ENCODE results near the gene SAMMSON. TPM values are rescaled to one million over a fixed set of nuclear protein-coding genes. Genes with fewer than 3 reads are reported as not detected.

Gene SAMMSON
- total and polyA plus RNA-seq, 4 donors: 0.12 TPM; not detected in 3

DNA sequence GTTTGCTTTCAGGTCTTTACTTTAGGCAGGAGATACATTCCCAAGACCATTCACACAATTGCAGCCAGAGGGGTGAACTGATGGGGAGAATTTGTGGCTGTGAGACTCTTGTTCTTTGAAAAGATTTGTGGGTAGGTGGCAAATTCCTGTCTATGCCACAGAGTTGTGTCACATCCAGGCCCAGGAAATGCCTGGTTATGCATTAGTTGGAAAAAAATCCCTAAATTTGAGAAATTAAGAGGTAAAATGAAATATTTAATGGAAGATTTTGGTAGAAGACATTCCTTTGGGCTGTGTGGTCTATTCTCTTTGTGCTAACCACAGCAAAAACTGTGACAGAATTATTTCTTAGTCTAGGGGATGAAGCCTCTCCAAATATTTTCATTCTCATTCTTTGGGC, 28.8 kb downstream of the SAMMSON start:
- H3K9ac ChIP-seq (ENCODE audit: insufficient read depth in 1 of 2, low read length in 2 of 2): no peak overlapping the region
- no peak overlapping the region for H3K27ac ChIP-seq (ENCODE audit: low read depth in 1 of 2, low read length in 1 of 2)
- H3K4me3 ChIP-seq: no peak overlapping the region
- H3K4me1 ChIP-seq (ENCODE audit: control insufficient read depth in 5 of 5, insufficient read depth in 5 of 5, low read length in 5 of 5): no peaks in the 10 kb centered on the region
- no peaks in the 10 kb centered on the region for H3K27me3 ChIP-seq (ENCODE audit: control insufficient read depth in 3 of 3, insufficient read depth in 3 of 3, low read length in 2 of 3)
- no peaks in the 10 kb centered on the region for H3K36me3 ChIP-seq (ENCODE audit: control insufficient read depth in 4 of 4, insufficient read depth in 4 of 4, low read length in 4 of 4)
- TF ChIP-seq, protein P1, sequence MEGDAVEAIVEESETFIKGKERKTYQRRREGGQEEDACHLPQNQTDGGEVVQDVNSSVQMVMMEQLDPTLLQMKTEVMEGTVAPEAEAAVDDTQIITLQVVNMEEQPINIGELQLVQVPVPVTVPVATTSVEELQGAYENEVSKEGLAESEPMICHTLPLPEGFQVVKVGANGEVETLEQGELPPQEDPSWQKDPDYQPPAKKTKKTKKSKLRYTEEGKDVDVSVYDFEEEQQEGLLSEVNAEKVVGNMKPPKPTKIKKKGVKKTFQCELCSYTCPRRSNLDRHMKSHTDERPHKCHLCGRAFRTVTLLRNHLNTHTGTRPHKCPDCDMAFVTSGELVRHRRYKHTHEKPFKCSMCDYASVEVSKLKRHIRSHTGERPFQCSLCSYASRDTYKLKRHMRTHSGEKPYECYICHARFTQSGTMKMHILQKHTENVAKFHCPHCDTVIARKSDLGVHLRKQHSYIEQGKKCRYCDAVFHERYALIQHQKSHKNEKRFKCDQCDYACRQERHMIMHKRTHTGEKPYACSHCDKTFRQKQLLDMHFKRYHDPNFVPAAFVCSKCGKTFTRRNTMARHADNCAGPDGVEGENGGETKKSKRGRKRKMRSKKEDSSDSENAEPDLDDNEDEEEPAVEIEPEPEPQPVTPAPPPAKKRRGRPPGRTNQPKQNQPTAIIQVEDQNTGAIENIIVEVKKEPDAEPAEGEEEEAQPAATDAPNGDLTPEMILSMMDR (IDR thresholded peaks at IDR 0.05; ENCODE audit: control extremely low read depth, extremely low read depth): no peak
- DNase-seq: no peak
- ATAC-seq (ENCODE audit: insufficient read depth, low FRiP score): no peak
- H3K9me3 ChIP-seq (ENCODE audit: control insufficient read depth in 4 of 4, insufficient read depth in 3 of 4, low read length in 3 of 4): no peaks in the 10 kb centered on the region

DNA sequence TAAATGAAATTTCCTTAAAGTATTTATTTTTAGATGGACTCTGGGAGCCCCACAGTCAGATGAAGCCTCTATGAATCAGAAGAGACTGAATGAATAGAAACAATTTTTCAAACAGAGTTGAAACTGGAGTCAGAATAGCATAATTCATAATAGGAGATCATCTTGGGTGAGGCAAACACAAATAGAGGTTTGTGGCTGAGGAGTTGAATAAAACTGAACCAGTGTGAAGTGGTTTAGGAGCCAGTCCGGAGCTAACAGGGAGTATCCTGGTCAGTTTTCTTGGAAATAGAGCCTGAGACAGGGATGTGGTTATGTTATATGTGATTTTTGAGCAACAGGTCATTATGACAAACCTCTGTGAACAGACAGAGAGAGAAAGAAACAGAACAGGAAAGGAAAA, 39.2 kb downstream of the SAMMSON start:
- WGBS, 2 donors: 75 to 96% methylated on average over 1 of the region's 1 CpG
- H3K27me3 ChIP-seq (ENCODE audit: control insufficient read depth in 3 of 3, insufficient read depth in 3 of 3, low read length in 2 of 3): no peaks in the 10 kb centered on the region
- H3K4me3 ChIP-seq: no peak overlapping the region
- H3K4me1 ChIP-seq (ENCODE audit: control insufficient read depth in 5 of 5, insufficient read depth in 5 of 5, low read length in 5 of 5): no peaks in the 10 kb centered on the region
- H3K9me3 ChIP-seq (ENCODE audit: control insufficient read depth in 4 of 4, insufficient read depth in 3 of 4, low read length in 3 of 4): no peaks in the 10 kb centered on the region
- no peak for ATAC-seq (ENCODE audit: insufficient read depth, low FRiP score)
- TF ChIP-seq, protein P1 (IDR thresholded peaks at IDR 0.05; ENCODE audit: control extremely low read depth, extremely low read depth): no peak
- H3K9ac ChIP-seq (ENCODE audit: insufficient read depth in 1 of 2, low read length in 2 of 2): no peak overlapping the region
- no peak for DNase-seq
- no peaks in the 10 kb centered on the region for H3K36me3 ChIP-seq (ENCODE audit: control insufficient read depth in 4 of 4, insufficient read depth in 4 of 4, low read length in 4 of 4)
- H3K27ac ChIP-seq (ENCODE audit: low read depth in 1 of 2, low read length in 1 of 2): no peak overlapping the region

DNA sequence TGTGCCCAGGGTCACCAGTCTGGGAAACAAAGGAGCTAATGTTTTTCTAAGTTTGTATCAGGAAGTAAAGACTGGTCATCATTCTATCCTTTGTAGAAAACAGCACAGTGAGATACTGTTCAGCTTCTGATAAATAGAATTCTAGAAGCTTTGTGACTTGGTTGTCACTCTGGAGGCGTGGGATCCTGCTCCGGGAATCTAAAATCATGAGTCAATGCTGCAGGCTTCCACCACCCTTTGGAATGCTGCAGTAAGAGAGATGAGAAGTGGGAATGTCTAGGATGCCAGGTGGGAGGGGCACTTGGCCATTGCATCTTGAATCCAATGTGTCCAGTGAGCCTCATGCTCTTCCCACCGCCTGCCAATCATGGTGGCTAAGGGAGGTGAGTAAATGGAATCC, 40.9 kb downstream of the SAMMSON start:
- Histone ChIP-seq H3K36me3 (ENCODE audit: control insufficient read depth in 4 of 4, insufficient read depth in 4 of 4, low read length in 4 of 4) (no peaks in the 10 kb centered on the region), H3K27ac (ENCODE audit: low read depth in 1 of 2, low read length in 1 of 2) (no peak overlapping the region), H3K4me3 (no peak overlapping the region), H3K27me3 (ENCODE audit: control insufficient read depth in 3 of 3, insufficient read depth in 3 of 3, low read length in 2 of 3) (no peaks in the 10 kb centered on the region), H3K9me3 (ENCODE audit: control insufficient read depth in 4 of 4, insufficient read depth in 3 of 4, low read length in 3 of 4) (no peaks in the 10 kb centered on the region), H3K4me1 (ENCODE audit: control insufficient read depth in 5 of 5, insufficient read depth in 5 of 5, low read length in 5 of 5) (no peaks in the 10 kb centered on the region), H3K9ac (ENCODE audit: insufficient read depth in 1 of 2, low read length in 2 of 2) (no peak overlapping the region)
- no peak for DNase-seq
- WGBS, 2 donors: 95% methylated on average over 3 of the region's 3 CpGs
- TF ChIP-seq, protein P1 (IDR thresholded peaks at IDR 0.05; ENCODE audit: control extremely low read depth, extremely low read depth): no peak
- no peak for ATAC-seq (ENCODE audit: insufficient read depth, low FRiP score)

DNA sequence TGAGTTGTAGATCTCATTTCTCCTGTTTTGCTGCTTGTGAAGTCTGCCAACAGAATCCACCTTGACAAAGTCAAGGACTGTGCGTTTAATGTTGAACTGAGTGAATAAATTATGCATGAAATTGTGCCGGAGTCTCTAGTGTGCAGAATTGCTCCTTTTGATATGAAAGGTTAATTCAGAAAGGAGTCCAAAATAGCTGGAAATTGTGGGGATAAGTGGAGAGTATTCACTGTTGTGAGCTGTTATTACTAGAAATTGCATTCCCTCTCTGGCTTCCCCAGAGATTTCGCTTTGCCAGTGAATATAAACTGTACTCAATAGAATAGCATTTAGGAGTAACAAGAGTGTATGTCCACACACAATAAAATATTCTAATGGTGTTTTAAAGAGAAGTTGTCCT, 43.1 kb downstream of the SAMMSON start:
- H3K27me3 ChIP-seq (ENCODE audit: control insufficient read depth in 3 of 3, insufficient read depth in 3 of 3, low read length in 2 of 3): no peaks in the 10 kb centered on the region
- no peak overlapping the region for H3K4me3 ChIP-seq
- H3K9me3 ChIP-seq (ENCODE audit: control insufficient read depth in 4 of 4, insufficient read depth in 3 of 4, low read length in 3 of 4): no peaks in the 10 kb centered on the region
- H3K9ac ChIP-seq (ENCODE audit: insufficient read depth in 1 of 2, low read length in 2 of 2): no peak overlapping the region
- TF ChIP-seq, protein P1 (IDR thresholded peaks at IDR 0.05; ENCODE audit: control extremely low read depth, extremely low read depth): no peak
- no peaks in the 10 kb centered on the region for H3K36me3 ChIP-seq (ENCODE audit: control insufficient read depth in 4 of 4, insufficient read depth in 4 of 4, low read length in 4 of 4)
- DNase-seq: no peak
- WGBS, 2 donors: 85 to 89% methylated on average over 3 of the region's 3 CpGs
- no peaks in the 10 kb centered on the region for H3K4me1 ChIP-seq (ENCODE audit: control insufficient read depth in 5 of 5, insufficient read depth in 5 of 5, low read length in 5 of 5)
- no peak overlapping the region for H3K27ac ChIP-seq (ENCODE audit: low read depth in 1 of 2, low read length in 1 of 2)
- no peak for ATAC-seq (ENCODE audit: insufficient read depth, low FRiP score)
